T-helper 2 cell treated with Interferon-gamma antibody and Interleukin-4, amounts not matched to agents 100 ng/mL and 5 ng/mL, for 36 hours (primary cell): ENCODE results near the gene ABTB2. TPM values are rescaled to one million over a fixed set of nuclear protein-coding genes. Genes with fewer than 3 reads are reported as not detected.
"Not testable (repeated sequence)": the region's sequence is repeated elsewhere in the genome, so short reads cannot be mapped to it uniquely, and the experiment has no call there.

Experiments
- intact Hi-C: fragments of 100-400 bp; cut with micrococcal nuclease; formaldehyde crosslinking; loops from one replicate; pipeline ENCODE4 v1.15.1; 2023
- total RNA-seq: library from RNA; stranded (reverse); gene quantifications from 2 replicates; pipeline ENCODE4 v1.2.3, GENCODE V29; 2022

The ABTB2 gene
- total RNA-seq, 1 donor from 2014 or later = 4.6 TPM

DNA sequence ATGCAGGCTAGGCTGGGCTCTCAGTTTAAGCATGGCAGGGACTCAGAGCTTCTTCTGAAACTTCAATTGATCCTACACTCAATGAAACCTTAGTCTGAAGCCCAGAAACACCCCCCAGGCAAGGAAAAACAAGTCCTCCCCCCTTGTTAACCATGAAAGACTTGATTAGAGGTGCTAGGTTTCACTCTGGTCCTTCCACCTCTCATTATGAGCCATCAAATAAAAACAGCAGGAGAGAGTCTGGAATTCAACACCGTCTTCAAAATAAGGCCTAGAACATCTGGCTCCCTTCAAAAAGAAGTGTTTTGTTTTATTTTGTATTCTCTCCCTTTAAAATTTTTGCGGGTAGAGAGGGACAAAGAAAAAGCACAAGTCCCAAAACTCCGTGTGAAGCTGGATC is 156.7 kb downstream of the ABTB2 start:
- intact Hi-C loops = no loop called here

DNA sequence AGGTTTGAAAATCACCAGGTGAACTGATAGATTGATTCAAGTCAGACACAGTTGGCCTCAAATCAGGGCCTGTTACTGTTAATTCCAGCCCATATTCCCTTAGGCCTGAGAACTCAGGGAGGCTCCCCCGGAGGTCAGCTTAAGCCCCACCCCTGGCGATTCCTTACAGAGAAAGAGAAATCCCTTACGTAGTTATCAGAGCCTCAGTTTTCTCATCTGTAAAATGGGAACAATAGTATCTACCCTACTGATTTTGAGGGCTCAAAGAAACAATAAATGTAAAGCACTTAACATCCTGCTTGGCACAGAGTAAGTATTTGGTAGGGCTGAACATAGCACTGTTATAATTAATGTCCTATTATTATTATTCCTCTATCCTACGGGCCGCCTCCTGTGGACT is 158.3 kb downstream of the ABTB2 start:
- intact Hi-C loops = loop anchor here (5.0 kb wide), 1 partner anchor 33 kb away; no protein-coding TSS in a partner anchor

DNA sequence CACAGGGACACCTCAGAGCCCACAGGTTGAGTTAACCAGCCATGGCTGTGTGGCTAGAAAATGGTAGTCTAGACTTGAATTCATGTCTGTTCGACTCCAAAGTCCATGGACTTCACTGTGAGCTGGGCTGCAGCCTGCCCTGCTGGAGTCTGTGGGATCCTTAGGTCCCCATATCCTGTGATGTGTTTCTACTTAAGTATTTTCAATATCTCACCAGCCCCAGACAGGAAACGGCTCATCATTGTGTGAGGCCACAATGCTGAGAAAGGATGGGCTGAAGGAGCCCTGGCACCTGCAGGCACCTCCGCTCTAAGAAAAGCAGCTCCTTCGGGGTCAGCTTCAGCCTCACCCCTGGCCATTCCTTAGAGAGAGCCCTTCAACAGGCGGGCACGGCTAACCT is 159.3 kb downstream of the ABTB2 start:
- intact Hi-C loops = loop anchor here (5.0 kb wide), 1 partner anchor 34 kb away; no protein-coding TSS in a partner anchor

- intact Hi-C loops = loop anchor here (5.0 kb wide), 1 partner anchor 35 kb away; no protein-coding TSS in a partner anchor
Observed at GRCh38 chr11:34197256-34197655, 160.6 kb downstream of the ABTB2 start.

DNA sequence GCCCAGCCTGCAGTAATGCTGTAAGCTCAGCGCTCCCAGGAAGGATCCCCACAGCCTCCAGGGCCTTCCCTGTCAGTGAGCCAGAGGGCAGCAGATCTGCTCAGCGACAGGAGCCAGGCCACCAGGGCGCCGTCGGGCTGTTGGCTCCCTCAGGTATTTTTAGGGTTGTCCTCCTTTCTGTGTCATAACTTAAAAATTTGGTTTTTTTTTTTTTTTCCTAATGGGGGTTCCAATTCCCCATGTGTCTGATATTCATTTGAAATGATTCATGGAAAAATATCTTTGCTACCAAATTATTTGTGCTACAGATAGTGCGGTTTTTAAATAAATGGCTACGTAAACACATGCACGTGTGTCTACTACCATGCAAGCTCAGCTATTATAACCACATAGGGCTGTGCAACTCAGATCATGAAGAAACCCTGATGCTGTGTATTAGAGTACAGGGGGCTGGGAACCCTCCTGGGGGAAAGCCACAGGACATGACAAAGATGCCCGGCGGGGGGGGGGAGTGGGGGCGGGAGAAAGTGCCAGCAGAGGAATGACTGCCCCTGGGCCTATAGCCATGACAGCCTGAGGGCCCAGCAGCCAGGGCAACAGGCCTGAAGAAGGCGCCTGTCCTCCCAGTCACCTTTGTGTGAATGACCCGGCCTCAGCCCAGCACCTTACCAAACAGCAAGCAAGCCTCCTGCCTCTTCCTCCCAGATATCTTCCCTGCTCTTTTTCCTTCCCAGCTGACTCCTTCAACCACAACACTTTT is 163.1 kb downstream of the ABTB2 start:
- intact Hi-C loops = loop anchor here (5.0 kb wide), 1 partner anchor 38 kb away; no protein-coding TSS in a partner anchor

DNA sequence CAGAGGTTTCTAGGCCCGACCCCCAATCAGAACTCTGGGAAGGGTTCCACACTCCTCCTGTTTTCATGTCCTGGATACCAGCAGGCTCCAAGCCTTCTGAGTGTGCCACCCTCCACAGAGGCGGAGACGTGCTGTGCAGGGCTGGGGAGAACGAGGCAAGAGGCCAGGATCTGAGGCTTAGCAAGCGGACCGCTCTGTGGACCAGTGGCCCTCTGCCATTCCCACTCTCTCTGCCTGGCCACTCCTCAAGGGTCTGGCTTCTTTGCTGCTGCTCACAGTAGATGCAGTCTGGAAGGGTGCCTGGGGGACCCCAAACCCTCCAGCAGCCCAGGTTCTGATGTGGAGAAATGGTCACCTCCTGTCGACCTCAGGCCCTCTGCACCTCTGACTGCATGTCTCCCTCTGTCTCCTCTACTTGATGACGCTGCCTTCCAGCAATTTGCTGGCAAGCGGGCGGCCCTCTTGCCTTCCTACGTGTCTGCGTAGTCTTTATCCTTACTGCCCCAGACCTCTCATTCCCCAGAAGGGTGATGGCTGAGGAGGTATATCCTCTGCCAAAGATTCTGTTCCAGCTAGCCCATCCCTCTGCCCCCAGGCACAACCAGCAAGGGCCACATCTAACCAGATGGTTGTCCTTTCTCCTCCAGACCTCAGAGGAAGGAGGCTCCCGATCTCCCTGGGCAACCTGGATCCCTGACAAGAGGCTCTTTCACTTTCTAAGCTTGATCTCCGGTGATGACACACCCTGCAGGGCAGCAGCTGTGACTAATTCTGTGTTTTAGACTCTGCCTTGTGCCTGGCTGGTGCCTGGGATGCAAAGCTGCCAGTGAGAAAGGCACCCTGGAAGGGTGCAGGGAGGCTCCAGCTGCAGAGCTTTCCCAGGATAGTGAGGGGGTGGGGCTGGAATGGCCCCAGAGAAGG is 165.1 kb downstream of the ABTB2 start:
- intact Hi-C loops = no loop called here

DNA sequence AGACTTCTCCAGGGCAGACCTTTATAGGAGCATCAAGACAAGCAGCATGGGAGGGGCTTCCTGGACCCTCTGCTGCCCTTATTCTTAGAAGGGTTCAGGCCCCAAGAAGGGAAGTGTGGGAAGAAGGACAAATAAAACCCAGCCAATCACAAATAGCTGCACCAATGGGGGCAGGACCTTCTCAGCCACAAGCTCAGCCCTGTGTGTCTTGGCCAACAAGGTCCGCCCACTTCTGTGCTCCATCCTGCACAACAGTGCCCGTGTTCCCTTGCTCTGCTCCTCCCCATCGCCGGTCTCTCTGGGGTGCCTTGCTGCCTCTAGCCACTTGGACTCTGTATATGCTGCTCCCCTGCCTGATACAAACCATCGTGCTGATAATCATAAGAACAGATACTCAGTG is 166.2 kb downstream of the ABTB2 start:
- intact Hi-C loops = no loop called here

DNA sequence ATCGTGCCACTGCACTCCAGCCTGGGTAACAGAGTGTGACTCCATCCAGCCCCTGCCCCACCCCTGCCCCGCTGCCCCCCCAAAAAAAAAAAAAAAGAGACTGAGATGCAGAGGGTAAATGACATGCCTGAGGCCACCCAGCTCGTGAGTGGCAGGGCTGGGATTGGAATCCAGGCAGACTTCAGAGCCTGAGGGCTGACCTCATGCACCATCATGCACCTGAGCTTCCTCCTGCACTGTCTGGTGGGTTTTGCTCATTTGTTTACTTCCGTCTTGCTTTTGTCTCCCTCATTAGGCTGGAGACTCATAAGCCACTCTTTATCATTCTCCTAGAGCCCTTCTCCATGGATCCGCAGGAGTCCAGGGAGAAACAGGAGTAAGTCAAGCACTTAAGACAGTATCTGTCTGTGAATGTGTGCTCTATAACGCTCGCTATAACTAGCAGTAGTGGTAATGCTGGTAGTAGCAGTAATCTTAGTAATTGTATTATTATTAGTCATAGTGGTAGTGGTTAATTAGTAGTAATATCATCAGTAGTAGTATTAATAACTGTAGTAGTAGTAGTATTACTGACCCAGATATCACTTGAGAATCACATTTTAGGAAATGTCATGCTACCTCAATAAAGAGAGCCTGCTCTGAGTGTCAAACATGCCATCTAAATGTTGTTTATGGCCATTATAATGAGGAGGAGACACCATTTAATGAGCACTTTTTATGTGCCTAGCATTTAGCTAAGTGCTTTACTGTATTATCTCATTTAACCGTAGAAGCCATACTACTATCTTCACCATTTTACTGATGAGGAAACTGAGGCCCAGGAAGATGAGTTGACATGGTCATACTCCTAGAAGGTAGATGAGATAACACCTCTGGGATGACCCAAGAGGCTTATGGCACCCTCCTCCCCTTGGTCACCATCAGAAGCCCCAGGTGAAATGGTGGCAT is 167.3 kb downstream of the ABTB2 start:
- intact Hi-C loops = no loop called here

GRCh38 chr11:34189191-34189590 is 168.6 kb downstream of the ABTB2 start:
- intact Hi-C loops = no loop called here

- intact Hi-C loops = no loop called here
Observed at GRCh38 chr11:34188181-34188580, 169.6 kb downstream of the ABTB2 start.

DNA sequence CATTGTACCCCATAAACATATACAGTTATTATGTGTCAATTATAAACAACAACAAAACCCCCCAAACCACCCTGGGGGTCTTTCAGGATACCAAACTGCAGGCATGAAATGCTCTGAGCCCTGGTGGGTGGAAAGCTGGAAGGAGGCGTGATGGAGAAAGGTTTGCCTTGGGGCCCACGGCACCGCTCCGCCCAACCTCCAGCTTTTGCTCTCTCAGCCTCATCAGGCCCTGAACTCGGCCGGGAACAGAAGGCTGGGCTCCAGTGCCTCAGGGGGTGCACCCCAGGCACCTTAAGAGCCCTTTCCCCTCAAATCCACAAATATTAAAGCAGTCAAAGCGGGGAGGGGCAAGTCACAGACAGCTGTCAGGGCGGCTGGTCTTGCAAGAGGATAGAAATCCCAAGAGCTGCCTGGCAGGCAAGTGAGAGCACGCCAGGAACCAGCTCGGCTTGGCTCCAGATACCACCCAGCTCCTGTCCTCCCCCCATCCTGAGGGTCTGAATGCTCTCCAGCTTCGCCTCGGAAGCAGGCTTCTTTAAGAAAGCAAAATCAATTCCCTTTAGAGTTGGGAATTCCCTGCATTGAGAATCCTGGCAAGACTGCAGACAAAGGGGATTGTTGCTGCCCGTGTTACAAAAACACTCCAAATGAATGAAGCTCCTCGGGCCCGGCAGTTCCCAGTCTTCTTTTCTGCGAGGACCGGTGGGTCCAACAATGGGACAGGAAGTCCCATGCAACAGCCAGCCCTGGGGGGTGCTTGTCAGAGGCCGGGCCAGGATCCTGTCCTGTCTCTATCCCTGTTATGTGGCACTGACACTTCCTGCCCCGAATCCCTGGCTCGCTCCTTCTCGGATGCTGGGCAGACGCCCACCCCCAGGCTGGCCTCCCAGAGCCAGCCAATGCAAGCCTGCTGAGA is 171.6 kb downstream of the ABTB2 start:
- intact Hi-C loops = no loop called here

- intact Hi-C loops = no loop called here
Observed at GRCh38 chr11:34184505-34185015, 173.2 kb downstream of the ABTB2 start.

DNA sequence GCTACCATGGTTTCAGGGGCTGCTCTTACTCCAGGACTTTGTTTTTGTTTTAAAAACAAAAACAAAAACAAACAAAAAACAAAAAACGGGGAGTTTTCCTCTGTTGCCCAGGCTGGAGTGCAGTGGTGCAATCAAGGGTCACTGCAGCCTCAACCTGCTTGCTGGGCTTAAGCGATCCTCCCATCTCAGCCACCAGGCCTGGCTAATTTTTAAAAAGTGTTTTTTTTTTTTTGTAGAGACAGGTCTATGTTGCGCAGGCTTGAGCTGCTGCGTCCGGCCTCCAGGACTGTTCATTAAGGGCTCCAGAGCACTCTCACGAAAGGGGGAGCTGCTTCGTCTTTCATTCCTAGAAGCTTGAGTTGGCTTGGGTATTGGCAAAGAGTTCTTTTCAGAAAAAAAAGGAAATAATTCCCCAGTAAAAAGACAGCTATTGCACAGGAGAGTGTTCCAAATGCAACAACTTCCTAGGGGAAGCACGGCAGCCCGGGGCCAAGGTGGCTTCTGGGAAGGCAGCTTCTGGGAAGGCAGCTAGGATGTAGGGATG is 173.9 kb downstream of the ABTB2 start:
- intact Hi-C loops = no loop called here

DNA sequence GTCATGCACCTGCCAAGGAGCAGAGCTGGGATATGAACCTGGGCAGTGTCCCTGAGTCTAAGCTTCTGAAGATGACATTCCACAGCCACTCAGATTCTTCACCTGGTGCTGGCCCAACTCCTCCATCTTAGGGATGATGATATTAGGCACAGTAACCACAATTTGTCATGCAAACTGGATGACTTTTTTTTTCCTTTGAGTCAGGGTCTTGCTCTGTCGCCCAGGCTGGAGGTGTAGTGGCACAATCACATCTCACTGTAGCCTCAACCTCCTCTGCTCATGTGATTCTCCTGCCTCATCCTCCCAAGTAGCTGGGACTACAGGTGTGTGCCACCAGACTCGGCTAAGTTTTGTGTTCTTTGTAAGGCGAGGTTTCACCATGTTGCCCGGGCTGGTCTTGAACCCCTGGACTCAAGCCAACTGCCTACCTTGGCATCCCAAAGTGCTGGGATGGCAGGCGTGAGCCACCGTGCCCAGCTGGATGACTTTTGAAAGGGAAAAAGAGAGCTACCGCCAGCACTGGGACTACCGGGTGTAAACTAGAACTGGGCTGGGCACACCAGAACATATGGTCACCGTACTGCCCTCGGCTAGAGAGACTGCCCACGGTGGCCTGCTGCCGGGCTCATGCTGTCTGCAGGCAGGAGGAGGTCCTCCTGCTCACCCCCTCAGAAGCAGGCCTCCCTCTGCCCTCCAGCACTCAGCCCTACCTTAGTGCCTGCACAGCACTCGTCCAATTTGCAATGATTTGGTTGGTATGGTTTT is 174.7 kb downstream of the ABTB2 start:
- intact Hi-C loops = no loop called here

GRCh38 chr11:34182425-34182824 is 175.4 kb downstream of the ABTB2 start:
- intact Hi-C loops = no loop called here

DNA sequence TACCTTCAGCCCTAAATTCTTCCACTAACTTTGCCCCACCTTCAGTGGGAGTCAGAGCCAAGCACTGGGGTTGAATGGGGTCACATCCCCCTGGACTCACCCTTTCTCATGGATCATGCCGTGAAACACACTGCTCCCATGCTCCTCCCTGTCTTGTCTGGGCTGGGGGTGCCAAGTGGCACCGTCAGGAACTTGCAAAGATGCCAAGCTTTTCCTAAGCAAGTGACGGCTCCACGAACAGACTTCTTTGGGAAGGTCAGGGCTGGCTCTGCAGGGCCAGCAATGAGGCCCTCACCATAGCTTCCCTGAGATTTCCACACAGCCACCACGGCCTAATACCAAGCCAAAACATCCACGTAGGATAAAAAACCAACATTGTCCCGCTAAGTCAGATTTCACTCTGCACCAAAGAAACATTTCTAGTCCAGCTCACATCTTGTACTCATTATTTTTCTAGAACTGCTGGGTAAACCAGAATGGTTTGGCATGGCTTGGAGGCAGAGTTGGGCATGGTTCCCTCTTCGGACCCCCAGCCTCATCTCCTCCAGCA is 175.9 kb downstream of the ABTB2 start:
- intact Hi-C loops = no loop called here

DNA sequence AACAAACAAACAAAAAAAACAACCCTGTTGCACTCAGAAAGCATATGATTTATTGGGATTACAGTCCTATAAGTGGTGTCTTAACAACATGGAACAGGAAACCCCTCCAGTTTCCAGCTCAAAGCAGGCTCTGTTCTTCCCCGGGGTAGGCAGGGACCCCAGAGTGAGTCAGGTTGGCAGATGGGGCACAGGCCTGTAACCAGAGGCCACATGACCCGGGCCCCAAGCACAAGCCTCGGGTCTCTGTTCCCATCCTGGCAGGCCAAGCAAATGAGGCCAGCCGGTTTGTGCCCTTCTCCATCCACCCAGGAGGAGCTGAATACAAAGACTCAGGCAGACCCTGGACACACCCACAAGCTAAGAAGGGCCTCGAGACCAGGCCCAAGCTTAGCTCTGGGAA is 176.6 kb downstream of the ABTB2 start:
- intact Hi-C loops = no loop called here

GRCh38 chr11:34180814-34181165 is 177.0 kb downstream of the ABTB2 start:
- intact Hi-C loops = not testable (repeated sequence)
